Posterior vena cava (tissue), 2 donors: ENCODE measurements around the gene CACNA1D. TPM values are rescaled to one million over a fixed set of nuclear protein-coding genes. Genes with fewer than 3 reads are reported as not detected.
"Not testable (repeated sequence)": the region's sequence is repeated elsewhere in the genome, so short reads cannot be mapped to it uniquely, and the experiment has no call there.

Experiments used
- DNase-seq: peaks from one replicate; pipeline ENCODE4 v3.0.0-alpha.2; 2020; ENCODE audit warnings: low spot score
- intact Hi-C, 2 donors: fragments of 100-400 bp; cut with DNase I; formaldehyde crosslinking; loops; one replicate each; pipeline versions ENCODE4 v1.14.1 to v1.14.2; 2022 to 2023
- total RNA-seq, 2 donors: library from RNA; stranded (reverse); fragmentation: NEBNext Ultra II Directional; extraction: Animal tissue kit (Norgen Biotek cat#: 25700); gene quantifications; one replicate each; pipeline ENCODE4 v1.2.1, GENCODE V29; 2021
- donor health status: DM: yes; HTN: yes; CAD: no.
- donor health status: DM: yes; HTN: yes; CAD: no.

The CACNA1D gene
- total RNA-seq, 2 donors from 2014 or later = 1.1 to 1.9 TPM

DNA sequence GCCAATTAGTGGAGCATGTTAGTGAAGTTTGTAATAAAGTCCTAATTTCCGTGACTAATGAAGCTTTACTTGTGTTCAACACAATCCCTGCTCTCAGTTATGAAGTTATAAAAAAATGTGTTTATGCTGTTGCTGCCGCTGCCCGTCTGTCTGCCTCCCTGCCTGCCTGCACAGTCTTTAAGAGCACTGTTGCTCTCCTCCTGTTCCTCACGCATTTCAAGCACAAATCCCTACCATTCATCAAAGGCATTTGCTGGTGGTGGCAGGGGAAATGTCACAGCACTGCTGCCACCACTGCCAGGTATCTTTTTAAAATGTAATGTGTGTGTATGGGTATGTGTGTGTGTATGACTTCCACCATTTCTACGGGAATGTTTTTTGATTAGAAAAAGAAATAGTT lies 58.8 kb downstream of the CACNA1D start:
- DNase-seq = no peak
- intact Hi-C loops = no loop called here

- intact Hi-C loops = no loop called here
- no peak for DNase-seq
These were observed 60.2 kb downstream of the CACNA1D start for GRCh38 chr3:53554559-53555067.

DNA sequence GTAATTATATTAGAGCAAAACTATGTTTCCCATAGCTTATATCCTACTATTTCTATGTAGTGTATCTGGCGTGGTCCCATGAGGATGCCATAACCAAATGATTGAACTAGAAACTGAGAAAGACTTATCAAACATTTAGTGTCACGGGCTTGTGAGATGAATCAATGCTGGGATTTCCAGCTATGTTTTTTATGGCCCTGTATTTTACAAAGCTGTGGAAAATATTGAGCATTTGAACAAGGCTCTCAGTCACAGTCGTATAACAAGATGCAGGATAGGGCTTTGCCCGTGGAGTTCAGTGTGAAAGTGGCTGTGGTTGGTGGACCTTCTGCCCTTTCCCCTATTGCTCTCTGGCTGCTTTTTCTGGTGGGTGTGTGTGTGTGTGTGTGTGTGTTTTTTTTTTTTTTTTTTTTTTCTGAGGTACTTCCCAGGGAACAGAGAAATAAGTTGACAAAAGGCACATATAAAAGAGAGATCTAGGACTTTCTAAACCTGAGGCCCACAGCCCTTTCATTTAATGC lies 60.7 kb downstream of the CACNA1D start:
- no peak for DNase-seq
- intact Hi-C loops = no loop called here

GRCh38 chr3:53566461-53567145 lies 72.2 kb downstream of the CACNA1D start:
- no peak for DNase-seq
- intact Hi-C loops = no loop called here

- intact Hi-C loops = no loop called here
- DNase-seq = no peak
These were observed 75.7 kb downstream of the CACNA1D start for GRCh38 chr3:53570081-53570480.

DNA sequence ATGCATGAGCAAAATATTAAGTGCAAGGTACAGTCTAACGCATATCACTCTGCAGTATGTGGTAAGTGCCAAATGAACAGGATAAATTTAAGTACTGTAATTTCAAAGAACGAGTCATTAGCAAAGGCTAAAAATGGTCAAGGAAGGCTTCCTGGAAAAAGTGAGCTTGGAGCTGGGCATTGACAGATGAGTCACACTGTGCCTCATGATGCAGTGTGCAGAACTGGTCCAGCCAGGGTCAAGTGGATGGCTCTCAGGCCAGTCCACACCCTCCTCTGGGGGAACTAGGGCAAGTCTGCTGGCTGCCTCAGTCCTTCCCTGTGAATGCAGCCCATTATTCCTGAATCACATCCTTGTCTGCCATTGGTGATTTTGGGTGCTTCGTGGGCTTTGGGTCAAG lies 76.3 kb downstream of the CACNA1D start:
- intact Hi-C loops = no loop called here
- no peak for DNase-seq

DNA sequence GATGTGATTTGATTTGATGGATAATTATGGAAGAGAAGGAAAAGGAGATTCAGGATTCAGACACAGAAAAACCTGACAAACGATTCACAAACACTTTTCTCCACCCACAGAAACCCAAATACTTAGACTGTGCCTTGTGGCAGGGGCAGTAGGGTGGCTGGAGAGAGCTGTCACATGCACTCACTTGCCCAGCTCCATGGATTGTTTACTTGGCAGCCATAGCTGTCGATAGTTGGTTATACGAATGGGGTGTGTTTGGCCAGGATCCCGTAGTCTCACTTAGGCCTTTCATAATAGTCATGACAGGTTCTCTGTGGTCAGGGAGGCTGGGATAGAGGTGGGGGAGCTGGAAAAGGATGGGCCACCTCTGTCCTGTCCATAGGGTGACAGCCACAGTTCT lies 76.9 kb downstream of the CACNA1D start:
- intact Hi-C loops = no loop called here
- no peak for DNase-seq

GRCh38 chr3:53572184-53572583 lies 77.8 kb downstream of the CACNA1D start:
- intact Hi-C loops, DNase-seq: not testable (repeated sequence)

- intact Hi-C loops = no loop called here
These were observed 83.1 kb downstream of the CACNA1D start for GRCh38 chr3:53577506-53577905.

DNA sequence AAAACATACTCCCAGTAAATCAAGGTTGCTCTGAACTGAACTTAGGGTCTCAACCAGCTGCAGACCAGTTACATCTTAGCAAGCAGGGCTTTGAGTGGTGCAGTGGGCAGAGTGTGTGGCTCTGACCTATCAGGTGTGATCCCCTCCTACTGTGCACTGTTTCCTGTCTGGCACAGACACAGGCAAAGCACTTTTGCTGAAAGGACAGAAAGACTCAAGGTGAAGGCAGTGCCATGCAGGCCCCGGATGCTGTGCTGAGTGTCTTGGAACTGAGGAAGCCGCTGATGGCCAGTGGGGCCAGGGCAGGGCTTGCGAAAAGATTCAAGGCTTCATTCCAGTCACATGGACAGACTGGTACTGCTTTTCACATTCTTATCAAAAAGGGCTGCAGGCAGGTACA lies 85.2 kb downstream of the CACNA1D start:
- intact Hi-C loops = no loop called here
- DNase-seq = no peak

More at GRCh38 chr3:53577506-53577905, 83.1 kb downstream of the CACNA1D start:
- no peak for DNase-seq

GRCh38 chr3:53581671-53582070 lies 87.3 kb downstream of the CACNA1D start:
- no peak for DNase-seq
- intact Hi-C loops = no loop called here

GRCh38 chr3:53583161-53583690 lies 88.8 kb downstream of the CACNA1D start:
- no peak for DNase-seq
- intact Hi-C loops = no loop called here

- no peak for DNase-seq
- intact Hi-C loops = no loop called here
These were observed 90.6 kb downstream of the CACNA1D start for GRCh38 chr3:53585049-53585448.

DNA sequence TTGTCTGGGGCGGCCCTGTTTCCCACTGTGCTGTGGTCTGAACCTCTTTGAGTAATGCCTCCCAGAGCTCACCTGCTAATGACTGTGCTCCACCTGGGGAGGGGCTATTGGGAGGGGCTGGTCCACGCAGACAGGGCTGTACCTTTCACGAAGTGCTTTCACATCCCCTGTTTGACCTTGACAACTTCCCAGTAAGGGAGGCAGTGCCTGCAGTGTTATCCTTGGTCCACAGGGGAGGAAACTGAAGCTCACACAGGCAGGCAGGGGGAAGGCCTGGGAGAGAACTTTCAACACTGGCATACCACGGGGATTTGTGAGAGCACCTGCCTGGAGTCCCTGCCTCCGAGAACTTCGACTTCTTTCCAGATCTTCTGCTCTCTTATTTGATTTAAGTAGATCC lies 91.2 kb downstream of the CACNA1D start:
- intact Hi-C loops = no loop called here

DNA sequence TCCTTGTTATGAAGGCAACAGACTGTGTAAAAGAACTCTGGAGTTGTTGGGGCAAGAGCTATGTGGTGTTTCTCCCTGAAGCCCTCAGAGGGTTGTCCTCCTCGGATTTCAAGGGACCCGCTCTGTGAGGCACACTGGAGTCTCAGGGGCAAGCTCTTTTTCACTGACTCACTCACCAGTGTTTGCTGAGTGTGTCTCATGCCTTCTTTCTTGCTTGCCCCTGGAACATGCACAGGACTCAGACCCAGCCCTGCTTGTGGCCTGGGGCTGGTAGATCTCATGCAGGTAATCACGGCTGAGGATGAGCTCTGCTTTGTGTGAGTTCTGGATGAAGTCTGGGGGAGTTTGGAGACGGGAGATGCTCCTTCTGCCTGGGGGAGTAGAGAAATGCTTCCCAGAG lies 93.7 kb downstream of the CACNA1D start:
- no peak for DNase-seq
- intact Hi-C loops = no loop called here

More for the DNA sequence above, 91.2 kb downstream of the CACNA1D start:
- DNase-seq = no peak

DNA sequence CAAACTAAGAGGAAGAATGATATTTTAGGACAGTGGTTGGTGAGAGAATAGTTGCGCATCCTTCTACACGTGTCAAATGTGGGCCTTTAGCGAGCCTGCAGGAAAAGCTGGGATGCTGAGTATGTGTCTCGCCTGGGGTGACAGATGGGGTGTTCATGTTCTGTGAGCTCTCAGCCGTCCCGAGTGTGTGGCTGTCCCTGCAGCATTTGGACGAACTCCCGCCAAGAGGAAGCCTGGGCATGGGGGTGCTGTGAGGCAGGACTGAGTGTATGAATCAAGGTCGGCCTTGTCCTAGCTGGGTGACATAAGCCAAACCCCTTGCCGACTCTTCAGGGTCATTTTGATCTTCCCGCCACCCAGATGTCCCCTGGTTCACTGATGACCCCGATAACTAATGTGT lies 94.8 kb downstream of the CACNA1D start:
- DNase-seq = no peak
- intact Hi-C loops = no loop called here

DNA sequence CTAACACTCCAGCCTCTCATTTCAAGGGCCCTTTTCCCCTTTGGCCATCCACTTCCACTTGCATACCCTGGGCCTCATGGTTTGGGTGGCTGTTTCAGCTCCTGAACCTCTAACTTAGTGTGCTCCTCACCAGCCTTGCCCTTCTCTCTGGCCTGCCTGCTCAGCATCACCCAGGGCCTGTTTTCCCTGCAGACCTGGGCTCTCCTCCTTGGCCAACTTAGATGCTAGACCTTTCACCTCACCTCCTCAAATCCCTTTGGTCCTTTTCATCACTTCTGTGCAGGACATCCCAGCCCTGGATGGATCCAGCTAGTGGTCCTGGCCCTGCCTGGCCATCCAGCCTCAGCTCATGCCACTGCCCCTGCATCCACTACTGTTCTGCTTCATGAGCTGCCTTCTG lies 95.4 kb downstream of the CACNA1D start:
- DNase-seq = no peak
- intact Hi-C loops = no loop called here

GRCh38 chr3:53590606-53591005 lies 96.2 kb downstream of the CACNA1D start:
- intact Hi-C loops = no loop called here

GRCh38 chr3:53591646-53592045 lies 97.2 kb downstream of the CACNA1D start:
- intact Hi-C loops = no loop called here
- DNase-seq = no peak

More at GRCh38 chr3:53590606-53591005, 96.2 kb downstream of the CACNA1D start:
- no peak for DNase-seq

- DNase-seq = no peak
These were observed 98.5 kb downstream of the CACNA1D start for GRCh38 chr3:53592862-53593261.

DNA sequence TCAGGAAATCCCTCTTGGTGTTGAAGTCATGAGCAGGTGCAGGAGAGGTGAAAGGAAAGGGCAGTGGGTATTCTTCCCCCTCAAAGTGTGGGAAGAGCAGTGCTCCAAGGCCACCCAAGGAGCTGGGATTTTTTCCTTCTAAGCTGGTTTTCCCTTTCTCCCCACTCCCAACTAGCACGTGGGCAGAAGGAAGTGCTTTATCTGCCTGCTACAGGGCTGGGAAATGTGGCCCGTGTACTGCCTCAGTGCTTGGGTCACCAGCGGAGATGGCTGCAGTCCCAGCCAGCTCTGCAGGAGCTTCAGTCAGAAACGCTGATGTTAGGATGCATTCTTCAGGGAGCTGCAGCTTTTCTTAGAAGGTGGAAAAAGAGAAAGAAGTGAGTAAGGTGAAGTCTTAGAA lies 99.2 kb downstream of the CACNA1D start:
- intact Hi-C loops = no loop called here
- no peak for DNase-seq

More at GRCh38 chr3:53592862-53593261, 98.5 kb downstream of the CACNA1D start:
- intact Hi-C loops = no loop called here
